ENCODE results near the gene HACD2. TPM values are rescaled to one million over a fixed set of nuclear protein-coding genes. Genes with fewer than 3 reads are reported as not detected.

HACD2 gene
- total RNA-seq, 1 donor from 2014 or later, result 42.8 TPM

DNA sequence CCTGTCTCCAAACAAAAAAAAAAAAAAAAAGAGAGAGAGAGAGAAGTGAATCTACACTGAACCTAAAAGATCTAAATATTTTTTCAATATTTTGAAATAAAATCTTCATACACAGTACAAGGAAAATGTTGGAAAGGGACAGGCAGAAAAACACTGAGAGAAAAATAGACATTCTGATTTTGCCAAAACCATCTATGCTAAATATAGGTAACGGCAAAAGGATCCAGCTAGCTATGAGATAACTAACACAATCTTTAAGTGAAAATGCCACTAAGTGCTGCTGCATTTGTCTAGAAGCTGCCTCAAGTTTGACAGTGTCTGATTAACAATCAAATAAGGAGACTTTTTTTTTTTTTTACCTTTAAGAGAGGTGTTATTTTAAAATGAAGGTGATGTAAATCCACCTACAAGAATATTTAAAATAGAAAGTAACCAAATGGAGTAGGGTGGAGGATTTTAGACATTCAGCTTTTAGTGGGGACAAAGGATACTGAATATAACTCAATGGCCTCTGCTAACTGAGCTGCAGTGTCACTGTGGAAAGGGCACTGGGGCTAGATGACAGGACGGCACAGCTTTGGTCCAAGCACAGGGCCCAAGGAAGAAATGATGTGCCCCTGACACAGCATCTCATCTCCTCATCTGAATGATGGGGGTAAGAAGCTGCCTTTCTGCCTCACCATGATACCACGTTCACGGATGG is 62.4 kb downstream of the HACD2 start:
- Histone ChIP-seq H3K27me3 (ENCODE audit: low read depth) (no peaks in the 10 kb centered on the region), H3K4me3 (no peak overlapping the region), H3K9me3 (no peaks in the 10 kb centered on the region), H3K4me1 (peaks cover 8% of the 10 kb centered on the region), H3K36me3 (peaks cover 22% of the 10 kb centered on the region), H3K27ac (no peak overlapping the region)
- ATAC-seq, result no peak
- no peak for DNase-seq
- TF ChIP-seq, protein P1, sequence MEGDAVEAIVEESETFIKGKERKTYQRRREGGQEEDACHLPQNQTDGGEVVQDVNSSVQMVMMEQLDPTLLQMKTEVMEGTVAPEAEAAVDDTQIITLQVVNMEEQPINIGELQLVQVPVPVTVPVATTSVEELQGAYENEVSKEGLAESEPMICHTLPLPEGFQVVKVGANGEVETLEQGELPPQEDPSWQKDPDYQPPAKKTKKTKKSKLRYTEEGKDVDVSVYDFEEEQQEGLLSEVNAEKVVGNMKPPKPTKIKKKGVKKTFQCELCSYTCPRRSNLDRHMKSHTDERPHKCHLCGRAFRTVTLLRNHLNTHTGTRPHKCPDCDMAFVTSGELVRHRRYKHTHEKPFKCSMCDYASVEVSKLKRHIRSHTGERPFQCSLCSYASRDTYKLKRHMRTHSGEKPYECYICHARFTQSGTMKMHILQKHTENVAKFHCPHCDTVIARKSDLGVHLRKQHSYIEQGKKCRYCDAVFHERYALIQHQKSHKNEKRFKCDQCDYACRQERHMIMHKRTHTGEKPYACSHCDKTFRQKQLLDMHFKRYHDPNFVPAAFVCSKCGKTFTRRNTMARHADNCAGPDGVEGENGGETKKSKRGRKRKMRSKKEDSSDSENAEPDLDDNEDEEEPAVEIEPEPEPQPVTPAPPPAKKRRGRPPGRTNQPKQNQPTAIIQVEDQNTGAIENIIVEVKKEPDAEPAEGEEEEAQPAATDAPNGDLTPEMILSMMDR (IDR thresholded peaks at IDR 0.05), result no peak
- intact Hi-C loops (cut with DNase I), result no loop called here

DNA sequence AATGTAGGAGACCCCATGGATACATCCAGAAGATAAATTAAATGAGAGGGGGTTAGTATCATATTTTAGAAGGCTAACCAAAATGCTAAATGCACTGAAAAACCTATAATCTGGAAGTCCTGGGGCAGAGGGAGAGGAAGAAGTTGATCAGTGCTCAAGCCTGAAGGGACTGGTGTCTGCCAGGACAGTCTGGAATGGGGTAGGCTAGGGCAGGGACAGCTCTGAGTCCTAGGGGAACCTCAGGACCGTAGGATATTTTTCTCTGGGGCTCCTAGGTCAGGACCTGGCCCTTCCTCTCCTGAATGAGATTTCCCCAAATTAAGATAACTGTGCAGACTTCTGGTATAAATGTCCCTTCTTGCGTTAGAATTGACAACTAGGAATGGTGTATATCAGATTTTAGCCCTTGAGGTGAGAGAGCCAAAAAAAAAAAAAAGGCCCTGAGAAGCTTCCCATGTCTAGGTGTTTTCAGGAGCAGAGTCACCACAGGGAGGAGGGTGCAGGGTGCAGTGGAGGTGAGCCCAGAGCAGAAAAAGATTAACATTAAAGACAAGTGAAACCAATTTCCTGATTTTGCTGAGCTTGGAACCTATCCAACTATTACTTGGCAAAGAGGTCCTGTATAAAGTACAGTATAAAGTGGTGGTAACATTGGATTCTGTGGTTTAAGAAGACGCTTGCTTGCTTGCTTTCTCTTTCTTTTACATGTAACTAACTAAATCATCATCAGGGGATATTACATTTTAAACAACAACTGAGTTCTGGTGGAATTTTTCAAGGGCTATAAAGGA is 63.5 kb downstream of the HACD2 start:
- intact Hi-C loops (cut with DNase I), result no loop called here
- TF ChIP-seq, protein P1 (IDR thresholded peaks at IDR 0.05), result no peak
- no peak for DNase-seq
- H3K4me3 ChIP-seq, result no peak overlapping the region
- no peak overlapping the region for H3K27ac ChIP-seq
- ATAC-seq, result no peak
- H3K36me3 ChIP-seq, result peaks cover 11% of the 10 kb centered on the region
- H3K27me3 ChIP-seq (ENCODE audit: low read depth), result no peaks in the 10 kb centered on the region
- H3K4me1 ChIP-seq, result peaks cover 8% of the 10 kb centered on the region
- H3K9me3 ChIP-seq, result no peaks in the 10 kb centered on the region

GRCh38 chr3:123520656-123521055 is 64.2 kb downstream of the HACD2 start:
- Histone ChIP-seq H3K4me3 (no peak overlapping the region), H3K36me3 (peaks cover 4% of the 10 kb centered on the region), H3K27ac (no peak overlapping the region), H3K27me3 (ENCODE audit: low read depth) (no peaks in the 10 kb centered on the region), H3K9me3 (no peaks in the 10 kb centered on the region), H3K4me1 (peaks cover 8% of the 10 kb centered on the region)
- no peak for DNase-seq
- intact Hi-C loops (cut with DNase I), result no loop called here
- TF ChIP-seq, protein P1 (IDR thresholded peaks at IDR 0.05), result no peak
- no peak for ATAC-seq

DNA sequence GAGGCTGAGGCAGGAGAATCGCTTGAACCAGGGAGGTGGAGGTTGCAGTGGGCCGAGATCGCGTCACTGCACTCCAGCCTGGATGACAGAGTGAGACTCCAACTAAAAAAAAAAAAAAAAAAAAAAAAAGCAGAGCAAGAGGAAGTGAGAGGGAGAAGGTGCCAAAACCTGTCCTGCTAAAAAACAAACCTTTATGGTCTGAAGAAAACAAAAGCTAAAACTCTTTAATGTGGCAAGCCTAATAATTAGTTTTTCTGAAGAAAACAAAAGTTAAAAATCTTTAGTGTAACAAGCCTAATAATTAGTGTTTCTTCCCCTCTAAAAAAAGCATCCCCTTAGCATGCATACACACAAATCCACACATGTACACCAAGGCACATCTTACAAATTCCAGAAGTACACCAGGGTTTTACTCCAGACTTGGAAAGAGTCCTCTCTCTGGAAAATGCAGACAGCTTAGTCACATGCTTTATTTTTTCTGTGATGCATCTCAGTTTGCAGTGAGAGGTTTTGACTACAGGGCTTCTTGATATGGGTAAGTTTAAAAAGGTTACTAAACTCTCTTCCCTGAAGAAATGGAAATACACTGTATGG is 65.9 kb downstream of the HACD2 start:
- DNase-seq (no peak), ATAC-seq (no peak)
- H3K36me3 ChIP-seq, result peaks cover 7% of the 10 kb centered on the region
- peaks cover 8% of the 10 kb centered on the region for H3K4me1 ChIP-seq
- intact Hi-C loops (cut with DNase I), result no loop called here
- H3K27me3 ChIP-seq (ENCODE audit: low read depth), result no peaks in the 10 kb centered on the region
- H3K27ac ChIP-seq, result no peak overlapping the region
- H3K9me3 ChIP-seq, result no peaks in the 10 kb centered on the region
- TF ChIP-seq, protein P1 (IDR thresholded peaks at IDR 0.05), result no peak
- H3K4me3 ChIP-seq, result no peak overlapping the region

DNA sequence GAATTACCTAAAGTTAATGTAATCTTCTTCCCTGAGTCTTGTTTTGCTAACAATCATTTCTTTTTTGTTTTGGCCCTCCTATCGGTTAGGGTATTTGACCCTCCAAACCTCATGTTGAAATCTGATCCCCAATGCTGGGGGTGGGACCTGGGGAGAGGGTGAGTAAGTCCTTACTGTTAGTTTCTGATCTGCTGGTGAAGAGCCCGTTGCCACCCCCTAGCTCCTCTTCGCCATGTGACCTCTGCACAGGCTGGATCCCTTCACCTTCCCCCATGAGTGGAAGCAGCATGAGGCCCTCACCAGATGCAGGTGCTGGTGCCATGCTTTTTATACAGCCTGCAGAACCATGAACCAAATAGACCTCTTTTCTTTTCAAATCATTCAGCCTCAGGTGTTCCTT is 73.1 kb downstream of the HACD2 start:
- Histone ChIP-seq H3K27me3 (ENCODE audit: low read depth) (no peaks in the 10 kb centered on the region), H3K36me3 (peaks cover 22% of the 10 kb centered on the region), H3K27ac (no peak overlapping the region), H3K4me1 (no peaks in the 10 kb centered on the region), H3K4me3 (no peak overlapping the region), H3K9me3 (no peaks in the 10 kb centered on the region)
- intact Hi-C loops (cut with DNase I), result no loop called here
- no peak for DNase-seq
- TF ChIP-seq, protein P1 (IDR thresholded peaks at IDR 0.05), result no peak
- ATAC-seq, result no peak
